Measurements from ENCODE around the gene PARD6B. TPM values are rescaled to one million over a fixed set of nuclear protein-coding genes. Genes with fewer than 3 reads are reported as not detected.

The PARD6B gene
- total RNA-seq, 1 donor from 2014 or later = 4.0 TPM

DNA sequence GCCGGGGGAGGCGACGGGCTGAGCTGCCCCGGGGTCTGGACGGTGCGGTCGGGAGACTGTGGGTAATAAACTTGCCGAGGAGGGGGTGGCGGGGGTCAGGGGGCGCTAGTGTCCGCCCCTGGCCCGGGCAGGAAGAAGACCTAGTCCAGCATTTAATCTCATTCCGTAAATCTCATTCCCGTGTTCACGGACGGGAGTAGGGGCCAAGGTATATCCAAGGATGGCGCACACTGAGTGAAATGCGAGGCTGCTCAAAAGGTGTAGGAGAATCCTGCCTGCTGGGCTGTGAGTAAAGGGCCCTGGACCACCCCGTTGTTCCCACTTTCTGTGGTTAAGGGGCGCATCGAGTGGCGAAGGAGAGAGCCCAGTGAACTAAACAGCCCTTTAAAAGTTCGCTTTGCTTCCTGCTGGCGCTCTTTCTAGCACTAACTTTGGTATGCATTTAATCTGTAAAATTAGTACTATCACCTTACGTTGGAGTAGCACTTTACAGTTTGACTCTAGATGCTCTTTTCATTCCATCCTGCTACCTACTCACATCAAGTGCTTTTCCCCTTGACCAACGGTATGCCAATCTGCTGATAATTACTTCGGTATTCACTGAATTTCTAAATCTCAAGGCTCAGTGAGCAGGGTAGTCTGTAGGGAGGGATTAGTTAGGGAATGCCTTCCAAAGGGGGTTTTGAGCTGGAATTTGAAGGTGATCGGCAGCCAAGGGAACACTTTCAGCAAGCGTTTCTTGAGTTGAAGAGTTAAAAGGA, 730 bp downstream of the PARD6B start:
- Mint-ChIP-seq H3K27ac (ENCODE audit: unreplicated experiment) (peak overlapping the region; percentile 52), H3K4me1 (ENCODE audit: low read depth, unreplicated experiment) (peaks cover 8% of the 10 kb centered on the region), H3K27me3 (ENCODE audit: unreplicated experiment) (peaks cover 6% of the 10 kb centered on the region), H3K9me3 (ENCODE audit: unreplicated experiment) (peaks cover 6% of the 10 kb centered on the region), H3K4me3 (ENCODE audit: unreplicated experiment) (peak overlapping the region; percentile 74), H3K36me3 (ENCODE audit: unreplicated experiment) (no peaks in the 10 kb centered on the region)
- TF ChIP-seq, protein P1, sequence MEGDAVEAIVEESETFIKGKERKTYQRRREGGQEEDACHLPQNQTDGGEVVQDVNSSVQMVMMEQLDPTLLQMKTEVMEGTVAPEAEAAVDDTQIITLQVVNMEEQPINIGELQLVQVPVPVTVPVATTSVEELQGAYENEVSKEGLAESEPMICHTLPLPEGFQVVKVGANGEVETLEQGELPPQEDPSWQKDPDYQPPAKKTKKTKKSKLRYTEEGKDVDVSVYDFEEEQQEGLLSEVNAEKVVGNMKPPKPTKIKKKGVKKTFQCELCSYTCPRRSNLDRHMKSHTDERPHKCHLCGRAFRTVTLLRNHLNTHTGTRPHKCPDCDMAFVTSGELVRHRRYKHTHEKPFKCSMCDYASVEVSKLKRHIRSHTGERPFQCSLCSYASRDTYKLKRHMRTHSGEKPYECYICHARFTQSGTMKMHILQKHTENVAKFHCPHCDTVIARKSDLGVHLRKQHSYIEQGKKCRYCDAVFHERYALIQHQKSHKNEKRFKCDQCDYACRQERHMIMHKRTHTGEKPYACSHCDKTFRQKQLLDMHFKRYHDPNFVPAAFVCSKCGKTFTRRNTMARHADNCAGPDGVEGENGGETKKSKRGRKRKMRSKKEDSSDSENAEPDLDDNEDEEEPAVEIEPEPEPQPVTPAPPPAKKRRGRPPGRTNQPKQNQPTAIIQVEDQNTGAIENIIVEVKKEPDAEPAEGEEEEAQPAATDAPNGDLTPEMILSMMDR (IDR thresholded peaks at IDR 0.05; ENCODE audit: partially characterized antibody, unreplicated experiment) = no peak
- no peak for DNase-seq

DNA sequence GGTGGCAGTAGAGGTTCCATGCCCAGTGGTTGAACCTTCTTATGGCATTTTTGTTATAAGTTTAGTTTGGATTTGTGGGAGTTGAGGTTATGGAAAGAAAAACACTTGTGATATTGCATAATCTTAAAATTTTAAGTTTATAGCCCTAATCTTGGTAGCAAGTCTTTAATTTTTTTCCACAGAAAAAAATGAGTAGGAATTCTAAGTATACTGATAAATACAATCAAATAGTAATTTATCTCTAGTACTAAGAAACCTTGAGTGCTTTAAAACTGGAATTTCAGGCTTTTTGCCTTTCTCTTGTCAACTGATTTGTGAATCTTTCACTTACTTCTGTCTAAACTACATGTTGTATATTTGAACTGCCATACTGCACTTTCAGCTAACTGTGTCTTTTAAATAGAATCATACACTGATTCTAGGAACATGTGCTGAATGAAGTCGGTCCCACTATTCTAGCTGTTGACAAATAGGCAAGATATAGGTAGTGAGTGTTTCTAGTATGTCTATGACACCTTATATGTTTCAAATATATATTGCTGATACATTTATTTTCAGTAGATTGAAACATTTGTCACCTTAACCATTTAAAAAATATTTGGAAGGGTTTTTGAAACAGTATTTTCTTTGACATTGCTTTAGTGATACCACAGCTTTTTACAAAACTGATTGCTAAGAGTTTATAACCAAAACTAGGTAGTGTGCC, 2.4 kb downstream of the PARD6B start:
- Mint-ChIP-seq H3K36me3 (ENCODE audit: unreplicated experiment) (no peaks in the 10 kb centered on the region), H3K27ac (ENCODE audit: unreplicated experiment) (no peak overlapping the region), H3K4me1 (ENCODE audit: low read depth, unreplicated experiment) (peaks cover 8% of the 10 kb centered on the region), H3K27me3 (ENCODE audit: unreplicated experiment) (peaks cover 6% of the 10 kb centered on the region), H3K4me3 (ENCODE audit: unreplicated experiment) (no peak overlapping the region), H3K9me3 (ENCODE audit: unreplicated experiment) (peaks cover 6% of the 10 kb centered on the region)
- DNase-seq = no peak
- TF ChIP-seq, protein P1 (IDR thresholded peaks at IDR 0.05; ENCODE audit: partially characterized antibody, unreplicated experiment) = no peak

DNA sequence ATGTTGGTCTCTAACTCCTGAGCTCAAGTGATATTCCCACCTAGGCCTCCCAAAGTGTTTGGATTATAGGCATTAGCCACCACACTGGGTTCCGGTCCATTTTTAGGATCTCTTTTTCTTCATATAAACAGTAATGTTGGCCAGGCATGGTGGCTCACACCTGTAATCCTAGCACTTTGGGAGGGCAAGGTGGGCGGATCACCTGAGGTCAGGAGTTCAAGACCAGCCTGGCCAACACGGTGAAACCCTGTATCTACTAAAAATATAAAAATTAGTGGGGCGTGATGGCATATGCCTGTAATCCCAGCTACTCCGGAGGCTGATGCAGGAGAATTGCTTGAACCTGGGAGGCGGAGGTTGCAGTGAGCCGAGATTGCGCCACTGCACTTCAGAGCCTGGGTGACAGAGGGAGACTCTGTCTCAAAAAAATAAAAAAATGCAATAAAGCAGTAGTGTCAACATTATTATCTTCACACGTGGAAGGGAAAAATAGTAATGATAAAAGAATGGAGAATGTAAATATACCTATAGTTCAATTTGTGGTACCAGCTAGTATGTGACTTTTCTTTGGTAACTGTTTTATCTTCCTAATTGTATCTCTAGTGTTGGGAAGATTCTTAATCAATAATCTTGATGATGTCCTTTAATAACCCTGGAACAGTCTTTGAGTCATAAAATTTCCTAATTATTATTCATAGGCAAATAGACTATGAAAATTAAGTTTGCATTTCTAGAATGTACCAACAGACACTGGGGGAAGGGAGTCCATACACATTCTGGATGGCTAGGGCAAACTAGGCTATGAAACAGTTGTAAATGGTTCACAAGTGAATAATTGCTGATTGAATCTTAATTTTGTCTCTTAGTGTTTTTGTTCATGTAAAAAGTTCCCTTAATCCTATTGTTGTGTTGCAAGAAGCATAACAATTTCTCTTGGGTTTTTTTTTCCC, 3.6 kb downstream of the PARD6B start:
- peaks cover 6% of the 10 kb centered on the region for H3K9me3 Mint-ChIP-seq (ENCODE audit: unreplicated experiment)
- TF ChIP-seq, protein P1 (IDR thresholded peaks at IDR 0.05; ENCODE audit: partially characterized antibody, unreplicated experiment) = no peak
- peaks cover 8% of the 10 kb centered on the region for H3K4me1 Mint-ChIP-seq (ENCODE audit: low read depth, unreplicated experiment)
- no peaks in the 10 kb centered on the region for H3K36me3 Mint-ChIP-seq (ENCODE audit: unreplicated experiment)
- H3K4me3 Mint-ChIP-seq (ENCODE audit: unreplicated experiment) = no peak overlapping the region
- DNase-seq = no peak
- peaks cover 6% of the 10 kb centered on the region for H3K27me3 Mint-ChIP-seq (ENCODE audit: unreplicated experiment)
- H3K27ac Mint-ChIP-seq (ENCODE audit: unreplicated experiment) = no peak overlapping the region

GRCh38 chr20:50735813-50736212, 4.4 kb downstream of the PARD6B start:
- peaks cover 6% of the 10 kb centered on the region for H3K27me3 Mint-ChIP-seq (ENCODE audit: unreplicated experiment)
- H3K27ac Mint-ChIP-seq (ENCODE audit: unreplicated experiment) = no peak overlapping the region
- H3K4me3 Mint-ChIP-seq (ENCODE audit: unreplicated experiment) = no peak overlapping the region
- no peak for DNase-seq
- no peaks in the 10 kb centered on the region for H3K36me3 Mint-ChIP-seq (ENCODE audit: unreplicated experiment)
- H3K9me3 Mint-ChIP-seq (ENCODE audit: unreplicated experiment) = peaks cover 6% of the 10 kb centered on the region
- H3K4me1 Mint-ChIP-seq (ENCODE audit: low read depth, unreplicated experiment) = peaks cover 6% of the 10 kb centered on the region
- TF ChIP-seq, protein P1 (IDR thresholded peaks at IDR 0.05; ENCODE audit: partially characterized antibody, unreplicated experiment) = no peak
